H9 (cell line): Measurements from ENCODE around the gene KRTDAP. TPM values are rescaled to one million over a fixed set of nuclear protein-coding genes. Genes with fewer than 3 reads are reported as not detected.

ENCODE experiments used
- DNase-seq: peaks from one replicate; pipeline ENCODE4 v3.0.0-alpha.2; 2017
- H2AFZ ChIP-seq: one replicate; pipeline ENCODE4 v1.6.1; 2013; ENCODE audit warnings: mild to moderate bottlenecking, low read length, control low read depth, moderate library complexity
- H2AK5ac ChIP-seq: 2 replicates; pipeline ENCODE4 v1.6.1; 2013; ENCODE audit warnings: low read length, control low read depth, mixed read lengths; ENCODE audit not compliant: insufficient read length
- H2BK120ac ChIP-seq: one replicate; pipeline ENCODE4 v1.6.1; 2013; ENCODE audit warnings: low read depth, mild to moderate bottlenecking, low read length, control low read depth, inconsistent platforms; ENCODE audit not compliant: poor library complexity, severe bottlenecking
- H2BK12ac ChIP-seq: 2 replicates; pipeline ENCODE4 v1.6.1; 2013; ENCODE audit warnings: low read length, control low read depth, mixed read lengths, low read depth; ENCODE audit not compliant: insufficient read length
- H2BK15ac ChIP-seq: 2 replicates; pipeline ENCODE4 v1.6.1; 2013; ENCODE audit warnings: low read depth, low read length, control low read depth
- H2BK20ac ChIP-seq: one replicate; pipeline ENCODE4 v1.6.1; 2013; ENCODE audit warnings: low read depth, mild to moderate bottlenecking, low read length, control low read depth, inconsistent platforms; ENCODE audit not compliant: poor library complexity, severe bottlenecking
- H2BK5ac ChIP-seq: 2 replicates; pipeline ENCODE4 v1.6.1; 2013; ENCODE audit warnings: low read length, control low read depth, mixed read lengths; ENCODE audit not compliant: insufficient read length
- H3K14ac ChIP-seq: 2 replicates; pipeline ENCODE4 v1.6.1; 2013; ENCODE audit warnings: low read length, control low read depth; ENCODE audit not compliant: insufficient read depth
- H3K18ac ChIP-seq: 2 replicates; pipeline ENCODE4 v1.6.1; 2013; ENCODE audit warnings: low read depth, mild to moderate bottlenecking, mixed read lengths, low read length, control low read depth; ENCODE audit not compliant: insufficient read length
- H3K23ac ChIP-seq: 2 replicates; pipeline ENCODE4 v1.6.1; 2013; ENCODE audit warnings: low read length, control low read depth, mixed read lengths, low read depth; ENCODE audit not compliant: insufficient read length
- H3K23me2 ChIP-seq: 2 replicates; pipeline ENCODE4 v1.6.1; 2013; ENCODE audit warnings: low read depth, mild to moderate bottlenecking, mixed read lengths, low read length, control low read depth; ENCODE audit not compliant: insufficient read length, poor library complexity, severe bottlenecking
- H3K27ac ChIP-seq: 2 replicates; pipeline ENCODE4 v1.5.1; 2013; ENCODE audit warnings: low read length, control low read depth, mixed read lengths, low read depth; ENCODE audit not compliant: insufficient read length
- H3K27me3 ChIP-seq: 2 replicates; pipeline ENCODE4 v1.6.1; 2013; ENCODE audit warnings: low read length, control low read depth, inconsistent platforms; ENCODE audit not compliant: insufficient read depth
- H3K4ac ChIP-seq: 2 replicates; pipeline ENCODE4 v1.6.1; 2013; ENCODE audit warnings: low read depth, mild to moderate bottlenecking, control low read depth, inconsistent platforms, low read length, moderate library complexity
- H3K4me1 ChIP-seq: 2 replicates; pipeline ENCODE4 v1.6.1; 2013; ENCODE audit warnings: low read length, control low read depth, inconsistent platforms; ENCODE audit not compliant: insufficient read depth
- H3K4me2 ChIP-seq: 2 replicates; pipeline ENCODE4 v1.6.1; 2013; ENCODE audit warnings: low read length, control low read depth, mixed read lengths; ENCODE audit not compliant: insufficient read length, insufficient read depth
- H3K56ac ChIP-seq: 2 replicates; pipeline ENCODE4 v1.6.1; 2013; ENCODE audit warnings: low read depth, mild to moderate bottlenecking, mixed read lengths, low read length, control low read depth; ENCODE audit not compliant: insufficient read length
- H3K79me1 ChIP-seq: 2 replicates; pipeline ENCODE4 v1.6.1; 2013; ENCODE audit warnings: low read depth, mild to moderate bottlenecking, moderate library complexity, low read length, control low read depth, inconsistent platforms; ENCODE audit not compliant: insufficient read depth, poor library complexity, severe bottlenecking
- H3K79me2 ChIP-seq: 2 replicates; pipeline ENCODE4 v1.6.1; 2013; ENCODE audit warnings: low read length, control low read depth, inconsistent platforms; ENCODE audit not compliant: insufficient read depth
- H3K9ac ChIP-seq: 2 replicates; pipeline ENCODE4 v1.6.1; 2013; ENCODE audit warnings: low read length, control low read depth, mixed read lengths; ENCODE audit not compliant: insufficient read length; ENCODE audit errors: extremely low read depth
- H3K9me3 ChIP-seq: one replicate; pipeline ENCODE4 v1.6.1; 2013; ENCODE audit warnings: low read depth, low read length, inconsistent platforms; ENCODE audit not compliant: control insufficient read depth
- H3T11ph ChIP-seq: one replicate; pipeline ENCODE4 v1.6.1; 2013; ENCODE audit warnings: mild to moderate bottlenecking, low read length, control low read depth, inconsistent platforms
- H4K20me1 ChIP-seq: one replicate; pipeline ENCODE4 v1.6.1; 2013; ENCODE audit not compliant: control insufficient read depth, insufficient read length, insufficient read depth
- H4K5ac ChIP-seq: 2 replicates; pipeline ENCODE4 v1.6.1; 2013; ENCODE audit warnings: low read depth, mild to moderate bottlenecking, mixed read lengths, low read length, control low read depth; ENCODE audit not compliant: insufficient read length
- H4K8ac ChIP-seq: replicated peaks from 2 replicates; pipeline ENCODE4 v1.6.1; 2013; ENCODE audit warnings: low read length, control low read depth, mixed read lengths, low read depth; ENCODE audit not compliant: insufficient read length
- H4K91ac ChIP-seq: 2 replicates; pipeline ENCODE4 v1.6.1; 2013; ENCODE audit warnings: low read depth, mild to moderate bottlenecking, moderate library complexity, mixed read lengths, low read length, control low read depth; ENCODE audit not compliant: insufficient read length
- H3K27ac Mint-ChIP-seq, 3 experiments: 2 replicates in 2 of 3; 3 replicates in 1 of 3; pipeline ENCODE4 v1.8.0; 2020 to 2021; ENCODE audit warnings: mixed read lengths in 3 of 3, mild to moderate bottlenecking in 1 of 3, moderate library complexity in 1 of 3
- H3K27me3 Mint-ChIP-seq: 2 replicates; pipeline ENCODE4 v1.8.0; 2021; ENCODE audit warnings: low read depth, mild to moderate bottlenecking, moderate library complexity, mixed read lengths
- H3K36me3 Mint-ChIP-seq, 3 experiments: 2 replicates in 2 of 3; 3 replicates in 1 of 3; pipeline ENCODE4 v1.8.0; 2020 to 2021; ENCODE audit warnings: low read depth in 3 of 3, mixed read lengths in 3 of 3; ENCODE audit not compliant: insufficient read depth in 1 of 3
- H3K4me1 Mint-ChIP-seq, 2 experiments: 2 replicates each; pipeline ENCODE4 v1.8.0; 2020; ENCODE audit warnings: mixed read lengths in 2 of 2
- H3K4me3 Mint-ChIP-seq, 2 experiments: 2 replicates in 1 of 2; 3 replicates in 1 of 2; pipeline ENCODE4 v1.8.0; 2020 to 2021; ENCODE audit warnings: mild to moderate bottlenecking in 2 of 2, mixed read lengths in 2 of 2, moderate library complexity in 1 of 2
- H3K9me3 Mint-ChIP-seq, 2 experiments: 2 replicates in 1 of 2; 3 replicates in 1 of 2; pipeline ENCODE4 v1.8.0; 2020; ENCODE audit warnings: mild to moderate bottlenecking in 2 of 2, mixed read lengths in 2 of 2, moderate library complexity in 1 of 2
- CTCF ChIP-seq: fragments of 200-600 bp; sonication (generic); conservative IDR thresholded peaks from 3 replicates; pipeline ENCODE4 v1.8.0; 2021; ENCODE audit warnings: antibody characterized with exemption, mild to moderate bottlenecking
- WGBS: extraction: QIAGEN DNeasy Blood & Tissue Kit; methylation state at CpG from one replicate; pipeline ENCODE4 v1.1.7; 2013; ENCODE audit warnings: missing lambda C conversion rate, low lambda C conversion rate, mixed read lengths; ENCODE audit not compliant: insufficient read length; ENCODE audit errors: extremely low coverage; 5-methylcytosine and 5-hydroxymethylcytosine counted together
- total RNA-seq: library from RNA; stranded (reverse); gene quantifications from 2 replicates; pipeline ENCODE4 v1.2.1, GENCODE V29; 2021

Gene KRTDAP
- total RNA-seq, 1 experiment from 2014 or later, result 0.87 TPM

DNA sequence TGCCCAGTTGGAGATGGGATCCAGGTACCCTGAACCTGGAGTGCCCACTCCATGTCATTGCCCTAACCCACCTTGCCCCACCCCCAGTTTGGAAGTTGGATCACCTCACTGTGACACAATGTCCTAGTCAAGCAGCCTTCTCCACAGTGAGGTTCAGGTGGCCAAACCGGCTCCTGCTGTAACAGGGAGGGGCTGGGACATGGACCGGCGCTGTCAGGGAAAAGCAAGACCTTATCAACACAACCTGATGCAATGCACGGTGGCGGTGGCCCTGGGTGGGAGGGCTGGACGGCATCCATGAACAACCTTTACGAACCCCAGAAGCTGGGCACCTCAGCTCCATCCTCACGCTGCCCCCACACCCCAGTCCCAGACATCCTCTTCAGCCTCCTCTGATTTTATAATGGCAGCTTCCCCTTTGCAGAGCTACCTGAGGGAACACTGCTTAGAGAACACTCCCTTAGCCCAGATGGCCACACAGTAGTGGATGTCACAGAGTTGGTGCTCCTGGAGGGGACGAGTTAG lies 1.6 kb upstream of the KRTDAP start:
- H3K79me2 ChIP-seq, result no peaks in the 10 kb centered on the region
- no peak overlapping the region for H4K8ac ChIP-seq
- no peak overlapping the region for H3K4me2 ChIP-seq
- no peak overlapping the region for H2BK20ac ChIP-seq
- no peak overlapping the region for H2BK5ac ChIP-seq
- H2BK120ac ChIP-seq, result no peak overlapping the region
- H4K20me1 ChIP-seq, result no peaks in the 10 kb centered on the region
- no peak overlapping the region for H2BK12ac ChIP-seq
- no peak overlapping the region for H4K91ac ChIP-seq
- no peak for TF ChIP-seq CTCF
- no peaks in the 10 kb centered on the region for H3K27me3 ChIP-seq
- H3K27ac ChIP-seq, result no peak overlapping the region
- H3K56ac ChIP-seq, result no peak overlapping the region
- H3K4me1 ChIP-seq, result no peaks in the 10 kb centered on the region
- H2AFZ ChIP-seq, result no peak overlapping the region
- H3K79me1 ChIP-seq, result no peaks in the 10 kb centered on the region
- H4K5ac ChIP-seq, result no peak overlapping the region
- H2BK15ac ChIP-seq, result no peak overlapping the region
- Mint-ChIP-seq H3K27me3 (peaks cover 47% of the 10 kb centered on the region), H3K36me3 (peaks cover 0 to 6% (median 1%) of the 10 kb centered on the region in 3 experiments; a peak in 5 of 7 replicates), H3K4me1 (peaks cover 12% of the 10 kb centered on the region in 2 experiments), H3K9me3 (no peaks in the 10 kb centered on the region), H3K27ac (no peak overlapping the region), H3K4me3 (no peak overlapping the region)
- no peak overlapping the region for H3T11ph ChIP-seq
- no peaks in the 10 kb centered on the region for H3K23me2 ChIP-seq
- no peak overlapping the region for H3K9ac ChIP-seq
- H3K23ac ChIP-seq, result no peak overlapping the region
- WGBS, result no CpG with 5 or more reads among the region's 9 CpGs
- H2AK5ac ChIP-seq, result no peak overlapping the region
- H3K4ac ChIP-seq, result no peak overlapping the region
- H3K14ac ChIP-seq, result no peak overlapping the region
- no peak overlapping the region for H3K18ac ChIP-seq
- no peak for DNase-seq
- H3K9me3 ChIP-seq, result no peaks in the 10 kb centered on the region
